ENCODE measurements around the gene TNIP1.

The TNIP1 gene

GRCh38 chr5:151019331-151019730 lies 61.5 kb downstream of the TNIP1 start:
- DNase-seq, result peak in 1 of 2 experiments; percentile 26

GRCh38 chr5:151018846-151019245 lies 62.0 kb downstream of the TNIP1 start:
- no peak for DNase-seq

GRCh38 chr5:151017897-151018296 lies 62.9 kb downstream of the TNIP1 start:
- DNase-seq, result no peak

GRCh38 chr5:151016700-151017099 lies 64.1 kb downstream of the TNIP1 start:
- DNase-seq, result no peak

- DNase-seq, result no peak
Measured at GRCh38 chr5:151015974-151016587, 64.8 kb downstream of the TNIP1 start.

GRCh38 chr5:151014680-151015343 lies 66.0 kb downstream of the TNIP1 start:
- DNase-seq, result no peak

GRCh38 chr5:151012862-151013261 lies 68.0 kb downstream of the TNIP1 start:
- no peak for DNase-seq

GRCh38 chr5:151008906-151009305 lies 71.9 kb downstream of the TNIP1 start:
- DNase-seq, result no peak

GRCh38 chr5:151008210-151008491 lies 72.7 kb downstream of the TNIP1 start:
- no peak for DNase-seq

GRCh38 chr5:151007430-151008209 lies 73.2 kb downstream of the TNIP1 start:
- no peak for DNase-seq

GRCh38 chr5:151006704-151007334 lies 74.0 kb downstream of the TNIP1 start:
- DNase-seq, result no peak

GRCh38 chr5:151005950-151006576 lies 74.8 kb downstream of the TNIP1 start:
- DNase-seq, result peak in 1 of 2 experiments; percentile 23

GRCh38 chr5:151005187-151005949 lies 75.5 kb downstream of the TNIP1 start:
- no peak for DNase-seq

- no peak for DNase-seq
Measured at GRCh38 chr5:151004499-151004898, 76.3 kb downstream of the TNIP1 start.

- DNase-seq, result no peak
Measured at GRCh38 chr5:151003503-151003860, 77.4 kb downstream of the TNIP1 start.

- DNase-seq, result no peak
Measured at GRCh38 chr5:151002681-151003502, 77.9 kb downstream of the TNIP1 start.

- DNase-seq, result peak; percentile 25 to 30
Measured at GRCh38 chr5:151002250-151002649, 78.6 kb downstream of the TNIP1 start.

GRCh38 chr5:151001436-151001835 lies 79.4 kb downstream of the TNIP1 start:
- DNase-seq, result no peak

- peak in 1 of 2 experiments; percentile 13 for DNase-seq
Measured at GRCh38 chr5:150999704-151000442, 81.0 kb downstream of the TNIP1 start.

GRCh38 chr5:150993826-150994412 lies 86.9 kb downstream of the TNIP1 start:
- DNase-seq, result no peak

All from NCI-H446 (cell line).